OCI-LY7 (cell line): ENCODE data around the gene SDF2.
"Not testable (repeated sequence)": the region's sequence is repeated elsewhere in the genome, so short reads cannot be mapped to it uniquely, and the experiment has no call there.

Experiments
- CTCF ChIP-seq: fragments of 200-600 bp; sonication (generic); conservative IDR thresholded peaks from 2 replicates; pipeline ENCODE4 v1.5.1; 2014; ENCODE audit warnings: mild to moderate bottlenecking, antibody characterized with exemption, low read length, moderate library complexity, mixed read lengths
- EZH2phosphoT487 ChIP-seq: fragments of 200-600 bp; sonication (generic); IDR thresholded peaks from 2 replicates; pipeline ENCODE4 v1.6.1; 2018; ENCODE audit warnings: low read depth, borderline replicate concordance, mild to moderate bottlenecking, mixed run types, antibody characterized with exemption, low read length, moderate library complexity, mixed read lengths

GRCh38 chr17:28659497-28659881 lies 2.2 kb downstream of the SDF2 start:
- TF ChIP-seq CTCF, EZH2phosphoT487: not testable (repeated sequence)
